NCI-H128 (cell line): ENCODE measurements around the gene DUSP28.
"Not testable (repeated sequence)": the region's sequence is repeated elsewhere in the genome, so short reads cannot be mapped to it uniquely, and the experiment has no call there.

ENCODE experiments used
- DNase-seq: peaks from one replicate; lab custom pipeline; 2025; ENCODE audit not compliant: unreplicated experiment; lab: John Stamatoyannopoulos, UW

Gene DUSP28

GRCh38 chr2:240560084-240560479 lies at the start of gene DUSP28:
DUSP28 (plus strand) TSS chr2:240560357; CDS start chr2:240560685, 328 bp downstream.
- peak; percentile 47 for DNase-seq

GRCh38 chr2:240510513-240511210 lies 49.5 kb upstream of the DUSP28 start:
- no peak for DNase-seq

- no peak for DNase-seq
Measured at GRCh38 chr2:240511351-240512108, 48.6 kb upstream of the DUSP28 start.

DNA sequence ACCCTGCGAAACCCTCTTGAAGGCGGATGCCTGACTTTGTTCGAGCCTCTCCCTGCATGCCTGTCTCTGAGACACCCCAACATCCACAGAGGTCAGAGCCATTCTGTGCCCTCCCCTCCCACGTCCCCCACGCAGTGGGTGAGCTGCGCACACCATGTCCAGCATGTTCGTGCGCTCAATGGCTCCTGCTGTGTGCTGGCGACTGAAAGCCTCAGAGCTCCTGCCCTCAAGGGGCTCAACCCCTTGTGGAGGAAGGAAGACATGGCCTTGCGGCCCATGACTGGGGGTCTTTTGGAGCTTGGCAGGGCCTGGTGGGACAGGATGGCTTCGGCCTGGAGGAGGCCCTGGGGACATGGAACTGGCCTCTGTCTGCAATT lies 48.1 kb upstream of the DUSP28 start:
- DNase-seq = no peak

DNA sequence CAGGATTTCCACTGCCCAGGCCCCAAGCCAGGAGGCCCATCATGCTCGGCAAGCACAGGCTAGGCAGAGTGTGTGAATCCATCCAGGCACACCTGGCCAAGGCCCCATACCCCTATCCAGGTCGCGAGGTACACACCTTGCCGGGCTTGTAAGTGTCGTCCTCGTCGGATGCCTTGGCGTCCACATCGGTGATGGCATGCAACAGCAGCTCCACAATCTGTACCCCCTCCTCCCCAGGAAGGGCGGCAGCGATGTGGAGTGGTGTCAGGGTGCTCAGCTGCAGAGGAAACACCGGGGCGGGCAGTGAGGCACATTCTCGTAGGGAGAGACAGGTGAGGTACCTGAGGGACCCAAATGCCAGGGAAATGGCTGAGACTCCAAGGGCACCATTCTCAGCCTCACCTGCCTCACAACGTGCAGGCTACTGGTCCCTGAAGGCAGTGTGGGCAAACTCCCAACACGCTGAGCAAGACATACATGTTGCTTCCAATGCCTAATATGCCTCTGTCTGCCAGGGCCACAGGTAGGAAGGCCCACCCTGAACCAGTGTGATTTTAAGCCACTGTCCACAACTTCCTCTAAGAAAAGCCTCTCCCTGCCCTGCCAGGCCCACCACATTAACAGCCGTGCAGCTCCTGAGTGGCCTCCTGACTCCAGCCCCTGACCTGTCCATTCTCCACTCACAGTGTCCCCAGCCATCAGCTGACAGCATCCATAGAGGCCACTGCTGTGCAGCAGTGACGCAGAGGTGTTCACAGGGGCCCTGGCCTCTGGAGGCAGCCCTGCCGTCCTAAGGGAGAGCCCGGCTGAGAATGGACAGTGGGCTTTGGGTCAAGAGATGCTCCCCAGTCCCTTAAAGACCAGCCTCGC lies 47.3 kb upstream of the DUSP28 start:
- no peak for DNase-seq

- no peak for DNase-seq
Measured at GRCh38 chr2:240513549-240514287, 46.4 kb upstream of the DUSP28 start.

- DNase-seq = no peak
Measured at GRCh38 chr2:240514631-240515030, 45.5 kb upstream of the DUSP28 start.

- DNase-seq = no peak
Measured at GRCh38 chr2:240517342-240517741, 42.8 kb upstream of the DUSP28 start.

DNA sequence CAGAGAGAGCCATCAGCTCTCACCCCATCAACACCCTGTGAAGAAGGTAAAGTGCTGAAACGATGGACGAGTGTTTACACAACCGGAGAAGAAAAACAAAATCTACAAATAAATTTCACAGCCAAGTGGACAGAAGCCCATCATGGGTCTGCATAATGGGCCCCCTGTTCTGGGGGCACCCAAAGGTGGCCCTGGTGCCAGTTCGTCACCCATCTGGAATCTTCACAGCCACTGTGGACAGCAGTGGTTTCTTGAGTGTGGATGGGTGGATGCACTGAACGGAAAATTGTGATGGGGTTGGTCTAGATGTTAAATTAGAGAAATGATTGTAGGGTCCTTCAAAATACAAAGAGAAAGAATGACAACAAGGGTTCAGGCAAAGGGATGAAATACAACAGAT lies 41.2 kb upstream of the DUSP28 start:
- DNase-seq = no peak

GRCh38 chr2:240519396-240520129 lies 40.6 kb upstream of the DUSP28 start:
- DNase-seq = no peak

DNA sequence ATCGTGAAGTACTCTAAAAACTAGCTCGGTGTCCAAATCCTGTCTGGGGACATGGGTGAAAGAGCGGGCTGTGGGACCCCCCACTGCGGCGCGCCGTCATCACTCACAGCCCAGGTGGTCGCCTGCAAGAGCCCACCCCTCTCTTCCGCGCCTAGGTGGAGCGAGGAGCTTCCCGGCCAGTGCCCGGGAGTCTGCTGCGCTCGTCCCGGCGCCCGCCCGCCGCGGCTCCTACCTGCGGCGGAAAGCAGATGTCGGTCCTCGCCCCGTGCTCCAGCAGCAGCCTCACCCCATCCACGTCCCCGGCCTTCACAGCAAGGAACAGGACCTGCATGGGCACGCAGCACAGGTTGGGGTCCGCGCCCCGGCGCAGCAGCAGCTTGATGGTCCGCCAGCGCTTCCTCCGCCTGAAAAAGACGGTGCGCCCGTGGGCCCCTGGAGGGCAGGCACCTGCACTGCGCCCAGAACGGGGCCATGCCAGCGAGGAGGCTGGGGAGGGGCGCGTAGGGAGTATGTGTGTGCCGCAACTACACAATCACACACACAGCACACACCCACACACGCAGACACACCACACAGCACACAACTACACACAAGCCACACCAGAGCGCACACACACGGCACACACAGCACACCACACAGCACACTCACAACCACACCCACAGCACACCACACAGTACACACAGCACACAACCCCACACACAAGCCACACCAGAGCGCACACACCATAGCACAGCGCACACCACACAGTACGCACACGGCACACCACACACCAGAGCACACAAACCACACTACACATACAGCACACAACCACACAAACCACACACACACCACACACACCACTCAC lies 39.8 kb upstream of the DUSP28 start:
- no peak for DNase-seq

DNA sequence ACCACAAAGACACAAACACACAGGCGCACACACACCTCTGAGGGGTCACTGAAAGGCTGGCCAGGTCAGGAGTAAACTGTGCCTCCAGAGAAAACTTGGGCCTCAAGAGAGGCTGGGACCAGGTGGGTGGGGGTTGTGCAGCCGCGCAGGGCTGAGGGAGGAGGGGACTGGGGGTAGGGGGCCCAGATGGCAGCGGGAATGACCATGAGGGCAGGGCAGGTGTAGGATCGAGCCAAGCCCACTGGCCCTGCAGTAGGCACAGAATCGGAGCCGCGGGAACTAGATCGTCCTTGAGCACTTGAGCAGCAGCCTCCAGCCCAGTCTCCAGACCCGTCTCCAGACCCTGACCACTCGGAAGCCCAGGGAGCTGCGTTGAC lies 39.2 kb upstream of the DUSP28 start:
- DNase-seq = no peak

- not testable (repeated sequence) for DNase-seq
Measured at GRCh38 chr2:240521885-240522284, 38.3 kb upstream of the DUSP28 start.

DNA sequence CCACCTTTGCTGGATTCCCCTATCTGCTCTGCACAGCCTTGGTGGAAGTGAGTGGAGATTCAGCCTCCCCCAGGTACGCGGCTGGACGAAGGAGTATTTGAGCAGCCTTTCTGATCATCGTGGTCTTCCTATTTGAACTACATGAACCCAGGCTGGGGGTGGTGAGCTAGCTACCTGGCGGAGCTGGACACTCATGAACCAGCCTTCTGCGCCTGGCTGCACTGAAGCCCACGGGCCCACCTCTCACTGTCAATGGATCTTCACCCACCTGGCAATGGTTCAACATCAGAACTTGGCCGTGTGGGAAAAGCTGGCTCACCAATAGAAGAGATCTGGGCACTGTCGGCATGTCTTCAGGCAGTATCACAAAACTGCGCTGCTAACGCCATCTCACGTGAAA lies 37.8 kb upstream of the DUSP28 start:
- no peak for DNase-seq

DNA sequence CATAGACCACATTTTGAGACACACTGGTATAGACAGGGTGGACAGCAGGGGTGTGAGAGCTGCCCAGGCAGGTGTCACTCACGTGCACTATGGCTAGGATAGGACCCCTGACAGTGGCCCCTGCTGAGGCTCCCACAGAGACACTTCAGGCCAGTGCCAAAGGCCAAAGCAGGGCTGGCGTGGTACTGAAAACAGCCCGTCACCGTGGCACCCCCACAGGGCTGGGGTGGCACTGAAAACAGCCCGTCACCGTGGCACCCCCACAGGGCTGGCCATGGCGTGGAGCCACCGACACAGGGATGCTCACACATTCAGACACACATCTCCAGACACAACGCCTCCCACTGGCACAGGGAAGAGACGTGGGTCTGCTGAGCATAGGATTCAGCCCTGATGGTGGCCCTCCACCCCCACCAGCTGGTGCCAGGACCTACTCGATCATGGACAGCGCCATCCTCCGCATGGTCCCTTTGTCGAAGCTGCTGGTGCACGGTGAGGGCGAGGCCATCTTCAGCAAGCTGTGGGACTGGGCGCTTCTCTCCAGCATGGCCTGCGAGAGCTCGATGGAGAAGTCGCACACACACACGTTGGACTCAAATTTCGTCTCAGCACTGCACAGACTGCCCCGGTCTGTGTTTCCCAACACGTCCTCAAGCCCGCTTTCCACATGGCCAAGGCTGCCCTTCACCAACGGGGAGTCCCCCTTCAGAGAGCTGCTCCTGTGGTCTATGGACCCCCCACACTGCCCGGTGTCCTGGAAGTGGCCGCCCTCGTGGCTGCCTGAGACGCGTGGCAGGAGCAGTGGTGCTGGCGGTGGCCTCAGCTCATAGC lies 36.5 kb upstream of the DUSP28 start:
- DNase-seq = no peak

DNA sequence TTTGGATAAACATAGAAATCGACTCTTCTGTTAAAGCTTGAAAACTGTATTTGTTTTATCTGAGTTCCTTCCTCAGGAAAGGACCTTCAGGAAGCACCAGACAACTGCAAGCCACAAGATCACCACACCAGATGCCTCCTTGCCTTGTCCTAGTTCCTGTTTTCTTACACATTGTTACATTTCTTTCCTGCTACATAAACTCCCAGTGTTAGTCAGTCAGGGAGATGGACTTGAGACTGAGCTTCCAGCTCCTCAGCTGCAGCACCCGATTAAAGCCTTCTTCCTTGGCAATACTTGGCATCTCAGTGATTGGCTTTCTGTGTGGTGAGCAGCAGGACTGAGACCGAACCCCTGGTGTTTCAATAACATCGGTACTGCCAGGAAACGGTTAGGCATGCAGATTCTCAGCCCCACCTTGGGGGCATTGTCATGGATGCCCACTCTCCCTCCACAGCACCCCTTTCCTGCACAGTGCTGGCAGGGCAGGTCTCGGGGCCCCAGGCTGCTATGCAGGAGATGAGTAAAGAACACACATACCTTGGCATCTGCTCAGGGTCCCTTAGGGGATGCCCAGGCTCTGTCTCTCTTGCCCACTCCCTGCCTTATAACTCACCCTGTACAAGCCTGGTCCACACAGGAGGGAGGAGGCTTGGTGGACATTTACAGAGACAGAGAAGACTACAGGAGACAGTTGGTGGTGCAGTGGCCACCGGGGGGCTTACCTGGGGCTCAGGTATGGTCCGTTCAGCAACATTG lies 35.0 kb upstream of the DUSP28 start:
- no peak for DNase-seq

- DNase-seq = no peak
Measured at GRCh38 chr2:240525802-240526201, 34.4 kb upstream of the DUSP28 start.

GRCh38 chr2:240526521-240526920 lies 33.6 kb upstream of the DUSP28 start:
- DNase-seq = no peak
